ENCODE results near the gene PPP1R18.

Gene PPP1R18

GRCh38 chr6:30626484-30627366 is 59.7 kb downstream of the PPP1R18 start, which contains the start of gene ATAT1:
TSS of gene ATAT1 (plus strand) at chr6:30626874.
- peaks cover 84% of the 10 kb centered on the region for H3K36me3 ChIP-seq (ENCODE audit: control insufficient read depth, insufficient read depth, low read length)
- WGBS, 2 experiments (ENCODE audit: insufficient coverage in 2 of 2): 9% methylated on average over 29 to 33 of the region's 36 CpGs
- peak within 1 kb of the TSS; percentile 65 for H3K4me3 ChIP-seq (ENCODE audit: extremely low read depth, insufficient read depth, low read length, poor library complexity, severe bottlenecking)
- H3K4me1 ChIP-seq (ENCODE audit: control insufficient read depth, insufficient read depth, low read length, poor library complexity, severe bottlenecking): peaks cover 4% of the 10 kb centered on the region
- H3K9me3 ChIP-seq (ENCODE audit: control insufficient read depth, low read length): no peaks in the 10 kb centered on the region
- peak within 1 kb of the TSS; percentile 88 for H3K27ac ChIP-seq (ENCODE audit: low read depth, low read length, severe bottlenecking)

Data from mesodermal cell (in vitro differentiated cells).